Posterior vena cava (tissue), 2 donors: Measurements from ENCODE around the gene IL4R. TPM values are rescaled to one million over a fixed set of nuclear protein-coding genes. Genes with fewer than 3 reads are reported as not detected.
"Not testable (repeated sequence)": the region's sequence is repeated elsewhere in the genome, so short reads cannot be mapped to it uniquely, and the experiment has no call there.

Experiments used
- DNase-seq: peaks from one replicate; pipeline ENCODE4 v3.0.0-alpha.2; 2020; ENCODE audit warnings: low spot score
- intact Hi-C, 2 donors: fragments of 100-400 bp; cut with DNase I; formaldehyde crosslinking; loops; one replicate each; pipeline versions ENCODE4 v1.14.1 to v1.14.2; 2022 to 2023
- total RNA-seq, 2 donors: library from RNA; stranded (reverse); fragmentation: NEBNext Ultra II Directional; extraction: Animal tissue kit (Norgen Biotek cat#: 25700); gene quantifications; one replicate each; pipeline ENCODE4 v1.2.1, GENCODE V29; 2021
- donor health status: DM: yes; HTN: yes; CAD: no.
- donor health status: DM: yes; HTN: yes; CAD: no.

The IL4R gene
- total RNA-seq, 2 donors from 2014 or later: 99.2 to 112 TPM

DNA sequence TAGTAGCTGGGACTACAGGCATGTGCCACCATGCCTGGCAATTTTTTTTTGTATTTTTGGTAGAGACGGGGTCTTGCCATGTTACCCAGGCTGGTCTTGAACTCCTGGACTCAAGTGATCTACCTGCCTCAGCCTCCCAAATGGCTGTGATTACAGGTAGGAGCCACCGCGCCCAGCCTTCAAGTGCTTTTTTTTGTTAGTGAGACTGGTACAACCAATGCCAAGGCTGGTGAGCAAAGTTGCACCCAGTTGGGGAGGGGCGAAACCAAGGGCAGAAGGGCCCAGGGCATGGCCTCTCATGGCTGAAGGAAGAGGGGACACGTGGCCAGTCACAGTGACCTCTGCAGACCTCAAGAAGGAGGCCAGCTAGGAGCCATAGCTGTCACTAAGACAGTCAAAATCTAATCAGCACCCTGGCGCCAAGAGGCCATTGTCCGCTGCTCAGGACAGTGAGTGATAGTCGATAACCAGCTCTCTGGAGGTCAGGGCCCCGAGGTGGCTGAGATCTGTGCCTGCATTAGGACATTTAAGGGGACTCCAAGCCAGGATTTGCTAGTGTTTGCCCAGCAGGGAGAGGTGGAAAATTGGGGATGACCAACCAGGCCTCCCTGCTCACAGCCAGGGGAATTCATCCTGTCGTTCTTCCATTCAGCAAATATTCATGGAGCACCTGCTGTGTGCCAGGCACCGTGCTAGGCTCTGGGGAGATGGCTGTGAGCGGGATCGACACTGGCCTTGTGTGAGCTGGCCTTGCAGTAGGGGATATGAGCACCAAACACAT lies 10.2 kb downstream of the IL4R start:
- peak; percentile 68 for DNase-seq
- intact Hi-C loops: no loop called here

DNA sequence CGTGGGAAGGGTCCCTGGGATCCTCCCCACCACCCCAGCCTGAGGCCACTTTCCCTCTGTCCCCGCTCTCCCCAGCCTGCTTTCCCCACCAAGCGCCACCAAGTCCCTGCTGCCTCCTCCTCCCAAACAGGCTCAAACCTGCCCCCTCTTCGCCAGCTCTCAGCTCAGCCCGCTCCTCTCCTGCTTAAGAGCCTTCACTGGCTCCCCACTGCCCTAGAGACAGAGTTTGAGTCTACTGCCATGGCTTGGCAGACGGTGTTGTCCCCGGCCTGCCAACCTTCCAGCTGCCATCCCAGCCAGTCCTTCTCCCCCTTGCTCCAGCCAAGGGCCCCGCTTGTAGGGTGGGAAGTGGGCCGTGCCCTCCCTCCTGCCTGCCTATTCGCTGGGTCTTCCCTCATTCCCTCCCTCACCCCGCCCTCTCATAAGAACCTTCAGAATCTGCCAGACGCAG lies 11.1 kb downstream of the IL4R start:
- peak; percentile 72 for DNase-seq
- intact Hi-C loops: no loop called here

DNA sequence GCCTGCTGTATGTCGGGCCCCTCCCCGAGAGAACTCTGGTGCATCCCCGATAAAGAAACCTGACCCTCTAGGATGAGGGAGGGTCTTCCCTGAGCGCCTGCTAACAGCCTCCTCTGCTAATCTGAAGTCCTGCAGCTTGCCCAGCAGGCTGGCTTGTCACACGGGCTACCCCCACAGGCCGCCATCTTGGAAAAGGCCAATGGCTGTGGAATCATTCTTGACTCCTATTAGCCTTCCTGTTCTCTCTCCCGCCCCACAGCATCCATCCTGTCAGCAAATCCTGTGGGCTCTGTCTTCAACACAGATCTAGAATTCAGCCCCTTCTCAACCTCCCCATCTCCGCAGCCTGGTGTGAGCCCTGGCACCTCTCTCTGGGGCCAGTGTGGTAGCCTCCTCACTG lies 12.0 kb downstream of the IL4R start:
- intact Hi-C loops: no loop called here
- peak; percentile 44 for DNase-seq

DNA sequence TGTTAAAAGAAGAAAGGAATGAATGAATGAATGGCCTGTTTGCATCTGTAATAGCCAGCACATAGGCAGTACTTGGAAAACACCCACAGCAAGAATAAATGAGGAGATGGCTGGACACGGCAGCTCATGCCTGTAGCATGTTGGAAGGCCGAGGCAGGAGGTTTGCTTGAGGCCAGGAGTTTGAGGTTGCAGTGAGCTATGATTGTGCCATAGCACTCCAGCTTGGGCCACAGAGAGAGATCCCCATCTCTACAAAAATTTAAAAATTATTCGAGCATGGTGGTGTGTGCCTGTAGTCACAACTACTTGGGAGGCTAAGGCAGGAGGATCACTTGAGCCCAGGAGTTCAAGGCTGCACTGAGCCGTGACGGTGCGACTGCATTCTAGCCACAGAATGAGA lies 12.5 kb downstream of the IL4R start:
- no peak for DNase-seq
- intact Hi-C loops: no loop called here

DNA sequence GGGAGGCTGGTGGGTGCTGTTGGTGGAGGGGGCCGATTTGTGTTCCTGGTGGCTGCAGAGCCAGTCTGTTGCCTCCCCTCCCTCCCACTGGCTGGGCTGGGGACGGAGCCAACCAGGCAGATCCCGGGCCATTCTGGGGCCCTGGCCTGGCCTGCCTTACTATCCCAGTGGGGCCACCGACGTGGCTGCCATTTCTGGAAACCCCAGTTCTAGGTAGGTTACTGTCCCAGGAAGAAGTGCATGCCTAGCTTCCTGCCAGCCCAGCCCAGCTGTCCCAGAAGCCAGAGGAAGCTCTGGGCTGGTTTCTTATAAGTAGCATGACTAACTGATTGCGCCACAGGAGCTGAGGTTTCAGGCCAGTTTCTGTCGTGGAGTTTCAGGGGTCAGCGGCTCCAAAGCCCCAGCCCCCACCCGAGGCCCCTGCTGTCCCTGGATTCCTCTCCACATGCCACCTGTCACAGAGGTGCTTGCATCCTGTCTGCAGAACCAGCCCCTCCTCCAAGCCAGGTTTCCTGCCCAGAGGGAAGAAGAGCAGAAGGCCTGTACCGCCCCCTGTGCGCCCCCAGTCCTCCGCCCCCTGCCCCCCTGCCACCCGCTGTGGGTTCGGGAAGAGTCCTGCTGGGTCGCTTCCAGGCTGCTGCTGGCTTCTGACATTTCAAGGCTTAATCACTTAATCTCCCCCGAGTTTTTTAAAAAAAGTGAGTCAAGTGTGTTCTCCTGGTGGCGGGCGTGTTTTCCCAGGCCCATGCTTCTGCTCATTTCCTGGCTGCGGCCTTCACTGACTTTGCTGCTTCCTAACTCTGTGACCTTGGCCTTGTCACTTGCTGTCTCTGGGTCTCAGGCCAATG lies 13.2 kb downstream of the IL4R start:
- intact Hi-C loops: no loop called here

DNA sequence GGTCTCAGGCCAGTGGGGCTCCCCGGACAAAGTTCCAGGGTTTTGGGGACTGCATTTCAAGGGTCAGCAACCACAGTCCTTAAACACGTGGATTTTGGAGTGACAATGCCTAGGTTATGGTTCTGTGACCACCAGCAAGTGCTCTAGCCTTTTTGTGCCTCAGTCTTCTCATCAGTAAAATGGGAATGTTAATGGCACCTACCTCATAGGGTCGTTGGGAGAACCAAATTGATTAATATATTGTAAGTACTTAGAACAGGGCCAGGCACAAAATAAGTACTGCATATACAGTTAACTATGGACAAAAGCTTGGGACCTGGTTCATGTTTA lies 13.8 kb downstream of the IL4R start:
- DNase-seq: peak; percentile 0
- intact Hi-C loops: no loop called here

More for the DNA sequence above, 13.2 kb downstream of the IL4R start:
- peak; percentile 96 for DNase-seq

DNA sequence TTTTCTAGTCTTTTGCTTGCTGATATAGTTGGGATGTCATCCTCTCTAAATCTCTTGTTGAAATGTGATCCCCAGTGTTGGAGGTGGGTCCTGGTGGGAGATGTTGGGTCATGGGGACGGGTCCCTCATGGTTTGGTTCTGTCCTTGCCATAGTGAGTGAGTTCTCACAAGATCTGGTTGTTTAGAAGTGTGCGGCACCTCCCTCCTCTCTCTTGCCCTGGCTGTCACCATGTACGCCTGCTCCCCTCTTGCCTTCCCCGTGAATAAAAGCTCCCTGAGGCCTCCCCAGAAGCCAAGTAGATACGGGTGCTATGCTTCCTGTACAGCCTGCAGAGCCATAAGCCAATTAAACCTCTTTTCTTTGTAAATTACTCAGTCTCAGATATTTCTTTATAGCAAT lies 15.2 kb downstream of the IL4R start:
- intact Hi-C loops: no loop called here
- peak; percentile 3 for DNase-seq

DNA sequence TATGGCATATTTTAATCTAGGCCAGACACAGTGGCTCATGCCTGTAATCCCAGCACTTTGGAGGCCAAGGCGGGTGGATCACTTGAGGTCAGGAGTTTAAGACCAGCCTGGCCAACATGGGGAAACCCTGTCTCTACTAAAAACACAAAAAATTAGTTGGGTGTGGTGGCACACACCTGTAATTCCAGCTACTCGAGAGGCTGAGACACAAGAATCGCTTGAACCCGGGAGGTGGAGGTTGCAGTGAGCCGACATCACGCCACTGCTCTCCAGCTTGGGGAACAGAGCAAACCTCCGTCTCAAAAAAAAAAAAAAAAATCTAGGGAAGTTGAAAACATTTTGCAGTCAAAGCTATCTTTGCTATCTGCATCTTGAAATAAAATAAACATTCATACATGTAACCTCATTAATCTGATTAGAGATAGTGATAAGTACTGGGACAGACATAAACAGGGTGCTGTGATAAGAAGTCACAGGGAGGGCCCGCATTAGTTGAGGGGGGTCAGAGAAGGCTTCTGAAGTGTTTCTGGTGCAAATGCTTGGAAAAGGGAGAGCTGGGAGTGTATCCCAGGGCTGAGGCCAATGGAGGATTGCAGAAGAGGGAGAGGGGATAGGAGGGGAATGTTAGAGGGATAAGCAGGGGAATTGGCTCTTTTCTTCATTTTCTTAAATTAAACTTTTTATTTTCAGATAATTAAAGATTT lies 15.8 kb downstream of the IL4R start:
- intact Hi-C loops: not testable (repeated sequence)
- peak; percentile 40 for DNase-seq

DNA sequence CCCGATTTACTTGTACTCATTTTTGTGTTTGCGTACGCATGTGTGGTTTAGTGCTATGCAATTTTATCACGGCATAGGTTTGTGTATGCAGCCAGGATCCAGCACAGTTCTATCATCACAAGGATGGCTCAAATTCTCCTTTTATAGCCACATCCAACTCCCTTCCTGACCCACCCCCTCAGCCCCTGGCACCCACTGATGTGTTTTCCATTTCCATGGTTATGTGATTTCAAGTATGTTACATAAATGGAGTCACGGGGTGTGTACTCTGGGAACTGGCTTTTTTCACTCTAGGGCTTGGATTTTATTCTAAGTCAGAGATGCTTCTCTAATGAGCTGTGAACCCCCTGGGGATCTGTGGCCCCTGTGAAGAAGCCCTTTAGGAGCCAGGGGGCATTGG lies 16.8 kb downstream of the IL4R start:
- intact Hi-C loops: no loop called here
- peak; percentile 94 for DNase-seq

DNA sequence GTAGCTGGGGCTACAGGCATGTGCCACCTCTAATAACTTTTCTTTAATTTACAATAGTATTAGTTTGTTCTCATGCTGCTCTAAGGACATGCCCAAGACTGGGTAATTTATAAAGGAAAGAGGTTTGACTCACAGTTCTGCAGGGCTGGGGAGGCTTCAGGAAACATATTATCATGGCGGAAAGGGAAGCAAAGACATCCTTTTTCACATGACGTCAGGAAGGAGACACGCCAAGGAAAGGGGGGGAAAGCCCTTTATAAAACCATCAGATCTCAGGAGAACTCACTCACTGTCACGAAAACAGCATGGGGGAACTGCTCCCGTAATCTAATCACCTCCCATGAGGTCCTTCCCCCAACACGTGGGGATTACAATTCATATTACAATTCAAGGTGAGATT lies 18.3 kb downstream of the IL4R start:
- DNase-seq: peak; percentile 22
- intact Hi-C loops: no loop called here

DNA sequence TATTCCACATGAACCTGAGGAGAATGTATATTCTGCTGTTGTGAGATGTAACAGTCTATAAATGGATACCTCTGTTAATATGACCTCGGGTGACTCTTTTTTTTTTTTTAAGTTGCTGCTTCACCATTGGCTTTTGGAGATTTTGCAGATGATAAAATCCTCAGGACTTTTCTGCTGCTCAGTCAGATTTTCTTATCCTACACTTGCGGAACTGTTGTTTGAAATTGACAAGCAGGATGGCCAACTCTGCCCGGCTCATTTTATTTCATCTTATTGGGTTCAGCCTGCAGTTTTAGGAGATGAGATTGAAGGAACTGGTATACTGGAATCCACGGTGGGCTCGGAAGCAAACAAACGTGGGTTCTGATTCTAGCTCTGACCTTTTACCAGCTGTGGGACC lies 19.3 kb downstream of the IL4R start:
- intact Hi-C loops: no loop called here

DNA sequence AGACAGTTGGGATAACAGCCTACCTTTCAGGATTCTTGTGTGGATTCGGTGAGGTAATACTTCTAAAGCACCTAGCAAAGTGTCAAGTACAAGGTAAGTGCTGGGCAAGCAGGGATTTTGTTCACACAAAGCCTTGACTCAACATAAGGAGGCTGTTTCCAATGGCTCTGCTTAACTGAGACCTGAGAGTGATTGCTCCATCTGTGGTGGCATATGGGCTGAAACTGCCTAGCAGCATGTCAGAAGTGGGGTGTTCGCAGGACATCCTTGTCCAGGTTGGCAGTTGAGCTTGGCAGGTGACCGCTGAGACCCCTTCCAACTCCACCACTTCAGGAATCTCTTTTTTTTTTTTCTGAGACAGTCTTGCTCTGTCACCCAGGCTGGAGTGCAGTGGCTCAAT lies 19.8 kb downstream of the IL4R start:
- DNase-seq: no peak
- intact Hi-C loops: no loop called here

More for the DNA sequence above, 19.3 kb downstream of the IL4R start:
- DNase-seq: no peak

DNA sequence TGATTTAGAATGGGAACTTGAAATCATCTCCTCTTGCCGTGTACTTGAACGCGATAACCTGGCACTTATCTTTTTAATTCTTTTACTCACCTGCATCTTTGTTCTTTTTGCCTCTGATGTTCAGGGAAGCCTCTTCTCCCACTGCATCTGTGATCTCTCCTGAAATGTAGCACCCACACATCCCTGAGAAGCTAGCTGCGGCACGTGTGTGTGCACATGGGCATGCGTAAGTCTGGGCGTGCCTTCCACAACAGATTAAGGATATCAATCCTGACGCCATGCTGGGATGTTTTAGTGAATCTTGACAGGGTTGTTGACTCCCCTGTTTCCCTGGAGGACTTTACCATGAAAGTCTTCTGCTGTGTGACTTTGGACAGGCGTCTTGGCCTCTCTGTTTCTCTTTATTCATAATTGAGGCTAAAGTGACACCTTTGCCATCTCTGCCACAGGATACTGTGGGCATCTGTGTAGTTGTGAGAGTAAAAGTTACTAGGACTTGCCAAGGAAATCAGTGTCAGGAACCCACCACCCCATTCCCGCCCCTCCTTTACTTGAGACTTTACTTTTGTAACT lies 20.5 kb downstream of the IL4R start:
- intact Hi-C loops: no loop called here
- no peak for DNase-seq

DNA sequence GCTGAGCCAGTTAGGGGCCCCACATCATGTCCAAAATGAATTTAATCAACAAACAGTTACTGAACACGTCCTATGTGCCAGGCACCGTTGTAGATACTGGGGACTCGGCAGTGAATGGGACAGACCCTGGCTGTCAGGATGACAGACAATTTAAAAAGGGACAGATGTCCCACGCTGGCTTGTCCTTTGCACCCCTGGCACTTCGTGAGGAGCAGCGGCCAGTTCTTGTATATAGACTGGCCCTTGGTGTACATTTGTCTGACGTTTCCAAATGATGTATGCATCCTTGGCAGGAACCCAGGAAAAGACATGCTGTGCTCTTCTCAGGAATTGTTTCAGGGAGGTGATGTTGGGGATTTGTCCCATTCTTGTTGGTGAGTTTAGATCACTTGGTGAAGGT lies 21.1 kb downstream of the IL4R start:
- intact Hi-C loops: loop anchor here in 1 of 2 donors (1.0 kb wide), 1 partner anchor 32 kb away; no protein-coding TSS in a partner anchor
- no peak for DNase-seq

DNA sequence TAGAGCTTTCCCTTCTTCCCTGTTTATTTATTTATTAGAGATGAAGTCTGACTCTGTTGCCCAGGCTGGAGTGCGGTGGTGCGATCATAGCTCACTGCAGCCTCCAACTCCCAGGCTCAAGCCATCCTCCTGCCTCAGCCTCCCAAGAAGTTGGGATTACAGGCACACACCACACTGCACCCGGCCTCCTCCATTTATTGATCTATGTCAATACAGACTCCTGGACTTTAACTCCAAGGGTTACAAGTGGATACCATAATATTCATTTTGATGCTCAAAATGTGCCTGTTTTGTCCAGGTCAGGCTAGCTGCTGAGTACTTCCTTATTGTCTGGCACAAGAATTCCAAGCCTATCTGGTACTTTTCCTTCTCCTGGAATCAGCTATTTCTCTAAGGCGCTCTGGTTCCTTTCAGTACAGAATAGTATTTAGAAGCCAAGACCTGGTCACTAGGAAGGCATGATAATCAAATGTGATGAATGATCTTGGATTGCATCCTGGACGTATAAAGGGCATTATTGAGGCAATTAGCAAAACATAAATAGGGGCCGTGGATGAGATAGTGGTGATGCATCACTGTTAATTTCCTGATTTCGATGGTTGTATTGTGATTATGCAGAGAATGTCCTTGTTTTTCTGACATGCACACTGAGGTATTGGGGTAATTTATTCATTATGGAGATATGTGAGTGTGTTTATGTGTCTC lies 21.7 kb downstream of the IL4R start:
- intact Hi-C loops: loop anchor here in 1 of 2 donors (1.0 kb wide), 1 partner anchor 32 kb away; no protein-coding TSS in a partner anchor
- DNase-seq: peak; percentile 51

DNA sequence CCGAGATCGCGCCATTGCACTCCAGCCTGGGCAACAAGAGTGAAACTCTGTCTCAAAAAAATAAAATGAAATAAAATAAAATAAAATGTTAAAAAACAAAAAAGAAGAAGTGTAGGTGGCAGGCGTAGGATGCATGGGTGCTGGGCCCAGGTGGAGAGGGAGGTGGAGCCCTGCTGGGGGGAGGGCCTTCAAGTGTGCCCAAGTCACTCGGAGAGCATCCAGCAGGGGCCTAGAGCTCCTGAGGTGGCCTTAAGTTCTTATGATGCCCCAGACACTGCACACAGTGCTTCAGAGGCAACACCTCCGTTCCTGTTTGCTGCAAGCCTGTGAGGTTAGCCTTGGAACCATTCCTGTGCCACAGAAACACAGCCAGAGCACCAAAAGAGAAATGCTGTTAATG lies 23.2 kb downstream of the IL4R start:
- DNase-seq: no peak
- intact Hi-C loops: no loop called here

DNA sequence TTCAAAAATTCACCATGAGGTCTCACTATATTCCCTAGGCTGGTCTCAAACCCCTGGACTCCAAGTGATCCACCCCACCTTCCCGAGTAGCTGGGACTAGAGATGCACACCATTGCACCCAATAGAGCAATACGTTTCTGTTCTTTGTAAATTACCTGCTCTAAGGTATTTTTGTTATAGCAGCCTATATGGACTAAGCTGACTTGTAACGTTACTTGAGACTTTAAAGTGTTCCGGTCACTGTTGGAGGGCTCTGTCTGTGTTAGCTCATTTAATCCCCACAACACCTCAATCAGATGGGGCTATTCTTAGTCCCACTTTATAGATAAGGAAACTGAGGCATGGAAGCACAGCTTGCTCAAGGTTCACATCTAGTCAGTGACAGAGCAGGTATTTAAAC lies 25.4 kb downstream of the IL4R start:
- intact Hi-C loops: no loop called here

DNA sequence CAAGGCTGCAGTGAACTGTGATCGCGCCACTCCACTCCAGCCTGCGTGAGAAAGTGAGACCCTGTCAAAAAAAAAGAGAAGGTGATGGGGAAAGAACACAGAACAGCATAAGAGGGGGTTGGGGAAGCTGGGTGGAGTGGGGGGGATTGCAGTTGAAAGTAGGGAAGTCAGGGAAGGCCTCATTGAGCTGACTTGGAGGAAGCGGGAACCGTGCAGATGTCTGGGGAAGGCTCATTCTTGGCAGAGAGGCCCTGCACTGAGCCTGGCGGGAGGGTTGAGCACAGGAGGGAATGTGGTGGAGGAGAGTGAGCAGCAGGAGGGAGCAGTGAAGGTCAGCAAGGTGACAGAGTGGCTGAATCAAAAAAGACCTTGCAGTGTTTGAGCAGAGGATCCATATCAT lies 26.9 kb downstream of the IL4R start:
- intact Hi-C loops: loop anchor here in 1 of 2 donors (10.0 kb wide), 1 partner anchor 106 kb away; no protein-coding TSS in a partner anchor
- no peak for DNase-seq

More for the DNA sequence above, 25.4 kb downstream of the IL4R start:
- DNase-seq: no peak

DNA sequence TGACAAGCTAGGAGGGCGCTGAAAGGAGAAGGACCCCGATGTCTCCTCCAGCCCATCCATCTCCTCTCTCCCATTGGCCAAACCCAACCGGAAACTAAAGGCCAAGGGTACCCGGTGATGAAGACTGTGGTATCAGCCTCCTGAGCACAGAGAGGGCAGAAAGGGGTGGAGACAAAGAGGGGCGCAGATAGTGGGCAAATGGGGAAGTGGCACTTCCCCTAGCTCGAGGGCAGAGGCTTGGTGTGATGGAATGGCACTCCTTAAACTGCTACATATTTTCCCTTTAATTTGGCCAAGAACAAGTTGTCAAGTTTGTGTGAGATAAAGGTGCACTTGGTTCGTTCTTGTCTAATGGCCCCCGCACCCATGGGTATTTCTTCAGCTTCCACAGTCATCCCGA lies 27.8 kb downstream of the IL4R start:
- no peak for DNase-seq
- intact Hi-C loops: loop anchor here in 1 of 2 donors (10.0 kb wide), 1 partner anchor 107 kb away; no protein-coding TSS in a partner anchor
